ENCODE data around the gene ZNF189.

ZNF189 gene

GRCh38 chr9:101398068-101398929, at the start of gene ZNF189, which contains the start of gene MRPL50:
ZNF189 (plus strand) TSS chr9:101398851; CDS start chr9:101399157, 306 bp downstream.
MRPL50 (minus strand) TSS chr9:101398618; CDS start chr9:101398592, 26 bp downstream.
- Histone ChIP-seq H3K4me3 (ENCODE audit: low read length) (peak within 1 kb of the TSS; percentile 90), H2AFZ (ENCODE audit: low read depth, low read length) (peak within 1 kb of the TSS; percentile 69), H4K20me1 (ENCODE audit: insufficient read depth, low read length) (no peaks in the 10 kb centered on the region; the same call in 1 of the 2 replicates), H3K36me3 (replicated peaks; ENCODE audit: low read depth, low read length) (peaks cover 70% of the 10 kb centered on the region), H3K79me2 (ENCODE audit: low read length) (peaks cover 72% of the 10 kb centered on the region), H3K9ac (ENCODE audit: low read length) (peak within 1 kb of the TSS; percentile 83), H3K4me2 (ENCODE audit: low read length) (peak within 1 kb of the TSS; percentile 96), H3K27ac (ENCODE audit: low read length) (peak within 1 kb of the TSS; percentile 34), H3K27me3 (ENCODE audit: low read depth, low read length) (no peaks in the 10 kb centered on the region), H3K9me3 (ENCODE audit: insufficient read depth, low read length) (no peaks in the 10 kb centered on the region), H3K4me1 (ENCODE audit: low read length) (peaks cover 17% of the 10 kb centered on the region)
- TF ChIP-seq EZH2phosphoT487 (IDR thresholded peaks at IDR 0.05; ENCODE audit: low read depth) (no peak), CTCF (IDR thresholded peaks at IDR 0.05; ENCODE audit: low read depth, low read length) (no peak)

- Histone ChIP-seq H3K4me3 (ENCODE audit: low read length) (no peak overlapping the region), H3K9me3 (ENCODE audit: insufficient read depth, low read length) (no peaks in the 10 kb centered on the region), H3K9ac (ENCODE audit: low read length) (no peak overlapping the region), H3K4me1 (ENCODE audit: low read length) (no peaks in the 10 kb centered on the region), H3K4me2 (ENCODE audit: low read length) (no peak overlapping the region), H2AFZ (ENCODE audit: low read depth, low read length) (no peak overlapping the region), H3K36me3 (replicated peaks; ENCODE audit: low read depth, low read length) (no peaks in the 10 kb centered on the region), H3K27me3 (ENCODE audit: low read depth, low read length) (peaks cover 13% of the 10 kb centered on the region; the same call in 1 of the 2 replicates), H3K79me2 (ENCODE audit: low read length) (no peaks in the 10 kb centered on the region), H3K27ac (ENCODE audit: low read length) (no peak overlapping the region), H4K20me1 (ENCODE audit: insufficient read depth, low read length) (no peaks in the 10 kb centered on the region)
- TF ChIP-seq CTCF (IDR thresholded peaks at IDR 0.05; ENCODE audit: low read depth, low read length) (no peak), EZH2phosphoT487 (IDR thresholded peaks at IDR 0.05; ENCODE audit: low read depth) (no peak)
Observed at GRCh38 chr9:101350285-101350684, 48.4 kb upstream of the ZNF189 start.

DNA sequence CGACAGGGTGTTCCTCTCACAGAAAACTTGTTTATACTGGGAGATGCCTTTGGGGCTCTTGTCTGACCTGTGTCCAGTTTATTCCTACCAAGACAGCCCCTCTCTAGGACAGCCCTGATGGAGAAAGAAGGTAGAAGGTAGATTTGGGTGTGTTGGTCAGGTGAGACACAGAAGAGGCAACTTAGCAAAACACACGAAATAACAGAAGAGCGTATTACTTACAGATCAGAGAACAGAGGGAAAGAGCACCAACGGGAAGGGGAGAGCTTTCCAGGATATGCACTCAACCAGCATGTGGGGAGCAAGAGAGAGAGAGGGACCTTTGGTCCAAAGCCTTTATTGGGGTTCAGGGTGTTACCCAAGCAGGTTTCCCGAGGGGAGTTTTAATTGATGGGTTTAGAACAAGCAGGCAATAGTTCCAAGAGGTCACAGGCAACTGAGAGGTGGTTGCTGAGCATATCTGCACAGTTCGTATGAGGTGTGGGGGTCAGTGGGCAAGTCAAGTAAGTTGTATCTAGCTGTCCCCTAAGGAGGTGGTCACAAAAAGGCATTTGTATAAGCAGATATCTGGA, 45.7 kb upstream of the ZNF189 start:
- H3K9me3 ChIP-seq (ENCODE audit: insufficient read depth, low read length), result no peaks in the 10 kb centered on the region
- H3K36me3 ChIP-seq (replicated peaks; ENCODE audit: low read depth, low read length), result no peaks in the 10 kb centered on the region
- no peaks in the 10 kb centered on the region for H3K27me3 ChIP-seq (ENCODE audit: low read depth, low read length)
- H2AFZ ChIP-seq (ENCODE audit: low read depth, low read length), result no peak overlapping the region
- H3K79me2 ChIP-seq (ENCODE audit: low read length), result no peaks in the 10 kb centered on the region
- H4K20me1 ChIP-seq (ENCODE audit: insufficient read depth, low read length), result no peaks in the 10 kb centered on the region
- H3K4me3 ChIP-seq (ENCODE audit: low read length), result no peak overlapping the region
- H3K9ac ChIP-seq (ENCODE audit: low read length), result no peak overlapping the region
- no peak overlapping the region for H3K4me2 ChIP-seq (ENCODE audit: low read length)
- no peak for TF ChIP-seq CTCF (IDR thresholded peaks at IDR 0.05; ENCODE audit: low read depth, low read length)
- TF ChIP-seq EZH2phosphoT487 (IDR thresholded peaks at IDR 0.05; ENCODE audit: low read depth), result no peak
- no peaks in the 10 kb centered on the region for H3K4me1 ChIP-seq (ENCODE audit: low read length)
- H3K27ac ChIP-seq (ENCODE audit: low read length), result no peak overlapping the region

DNA sequence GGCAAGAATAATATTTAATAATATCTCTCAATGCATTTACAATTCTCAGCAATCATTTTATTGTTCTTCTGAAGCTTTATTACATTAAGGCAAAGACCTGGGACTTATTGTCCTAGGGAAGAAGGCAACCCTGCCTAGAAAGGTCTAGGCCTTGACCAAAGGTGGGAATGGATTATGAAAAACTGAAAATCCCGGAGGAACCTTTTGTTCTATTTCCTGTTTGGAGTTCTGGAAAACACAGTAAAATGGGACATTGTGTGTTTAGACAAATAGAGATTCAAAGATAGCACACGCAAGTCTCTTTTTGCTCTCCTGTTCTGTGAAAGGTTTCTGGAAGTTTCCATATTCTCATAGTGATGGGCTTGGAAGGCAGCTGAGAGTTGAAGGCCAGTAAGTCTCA, 45.0 kb upstream of the ZNF189 start:
- Histone ChIP-seq H3K4me3 (ENCODE audit: low read length) (no peak overlapping the region), H3K4me2 (ENCODE audit: low read length) (no peak overlapping the region), H3K27ac (ENCODE audit: low read length) (no peak overlapping the region), H3K36me3 (replicated peaks; ENCODE audit: low read depth, low read length) (no peaks in the 10 kb centered on the region), H3K79me2 (ENCODE audit: low read length) (no peaks in the 10 kb centered on the region), H3K27me3 (ENCODE audit: low read depth, low read length) (no peaks in the 10 kb centered on the region), H3K9me3 (ENCODE audit: insufficient read depth, low read length) (no peaks in the 10 kb centered on the region), H4K20me1 (ENCODE audit: insufficient read depth, low read length) (no peaks in the 10 kb centered on the region), H3K4me1 (ENCODE audit: low read length) (no peaks in the 10 kb centered on the region), H3K9ac (ENCODE audit: low read length) (no peak overlapping the region), H2AFZ (ENCODE audit: low read depth, low read length) (no peak overlapping the region)
- TF ChIP-seq EZH2phosphoT487 (IDR thresholded peaks at IDR 0.05; ENCODE audit: low read depth) (no peak), CTCF (IDR thresholded peaks at IDR 0.05; ENCODE audit: low read depth, low read length) (no peak)

Data from OCI-LY3 (cell line).